ENCODE measurements around the gene FGD5. TPM values are rescaled to one million over a fixed set of nuclear protein-coding genes. Genes with fewer than 3 reads are reported as not detected.

Gene FGD5
- total RNA-seq, 6 experiments from 2014 or later = not detected

- no peak for DNase-seq
- H3K4me3 Mint-ChIP-seq = no peak overlapping the region
- no peak overlapping the region for H3K27ac Mint-ChIP-seq
- no peaks in the 10 kb centered on the region for H3K9me3 Mint-ChIP-seq
- peaks cover 24% of the 10 kb centered on the region for H3K27me3 Mint-ChIP-seq (ENCODE audit: insufficient read depth)
- H3K36me3 Mint-ChIP-seq (ENCODE audit: low read depth) = no peaks in the 10 kb centered on the region
- no peaks in the 10 kb centered on the region for H3K4me1 Mint-ChIP-seq (ENCODE audit: low read depth)
- no peak for TF ChIP-seq CTCF (IDR thresholded peaks at IDR 0.05)
Measured at GRCh38 chr3:14867936-14868570, 49.3 kb downstream of the FGD5 start.

GRCh38 chr3:14869917-14870782, 51.4 kb downstream of the FGD5 start:
- Mint-ChIP-seq H3K4me3 (no peak overlapping the region), H3K27me3 (ENCODE audit: insufficient read depth) (peaks cover 28% of the 10 kb centered on the region), H3K9me3 (no peaks in the 10 kb centered on the region), H3K4me1 (ENCODE audit: low read depth) (no peaks in the 10 kb centered on the region), H3K36me3 (ENCODE audit: low read depth) (no peaks in the 10 kb centered on the region), H3K27ac (no peak overlapping the region)
- no peak for TF ChIP-seq CTCF (IDR thresholded peaks at IDR 0.05)
- DNase-seq = no peak

DNA sequence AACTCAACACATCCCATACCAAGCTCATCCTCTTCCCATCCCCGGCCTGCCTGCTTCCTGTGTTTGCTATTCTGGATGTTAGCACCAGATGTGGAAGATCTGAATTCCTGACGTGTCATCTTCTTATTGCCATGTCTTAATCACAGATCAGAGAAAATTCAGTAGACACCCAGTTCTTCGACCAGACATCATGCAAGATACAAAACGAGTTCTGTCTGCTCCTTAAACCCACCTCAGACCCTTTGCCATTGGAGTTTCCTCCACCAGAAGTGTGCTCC, 52.0 kb downstream of the FGD5 start:
- no peak for TF ChIP-seq CTCF (IDR thresholded peaks at IDR 0.05)
- Mint-ChIP-seq H3K36me3 (ENCODE audit: low read depth) (no peaks in the 10 kb centered on the region), H3K27me3 (ENCODE audit: insufficient read depth) (peaks cover 30% of the 10 kb centered on the region), H3K4me3 (no peak overlapping the region), H3K4me1 (ENCODE audit: low read depth) (no peaks in the 10 kb centered on the region), H3K27ac (no peak overlapping the region), H3K9me3 (no peaks in the 10 kb centered on the region)
- no peak for DNase-seq

DNA sequence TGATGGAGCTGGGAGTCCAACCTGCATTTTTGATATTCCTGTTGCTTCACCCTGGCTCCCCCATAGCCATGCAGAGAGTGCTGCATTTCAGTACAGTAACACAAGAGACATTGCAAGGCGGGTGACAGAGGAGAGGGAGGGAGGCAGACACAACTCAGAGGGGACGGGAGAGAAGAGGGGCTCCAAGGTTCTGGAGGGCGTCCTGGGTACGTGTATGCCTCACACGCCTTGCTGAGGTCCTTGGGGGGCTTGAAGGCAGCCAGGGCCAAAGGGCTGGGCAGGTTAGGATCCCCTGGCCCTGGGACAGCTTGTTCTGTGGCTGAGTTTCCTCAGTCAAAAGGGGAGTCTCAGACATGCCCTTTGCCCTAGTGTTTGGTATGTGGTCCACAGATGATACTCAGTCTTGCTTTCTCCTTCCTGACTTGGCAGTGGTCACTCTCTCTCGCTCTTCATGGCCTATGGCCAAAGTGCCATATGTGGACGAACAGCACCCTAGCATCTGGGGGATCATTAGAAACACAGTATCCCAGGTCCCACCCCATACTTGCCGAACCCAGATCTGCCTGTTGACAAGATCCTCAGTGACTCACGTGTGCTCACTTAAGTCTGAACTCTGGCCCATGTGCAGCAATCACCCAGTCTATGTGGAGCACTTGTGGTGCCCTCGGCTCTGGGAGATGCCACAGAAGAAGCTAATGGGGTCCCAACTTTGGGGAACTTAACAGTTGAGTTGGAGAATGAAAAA, 52.9 kb downstream of the FGD5 start:
- Mint-ChIP-seq H3K4me3 (no peak overlapping the region), H3K9me3 (no peaks in the 10 kb centered on the region), H3K27me3 (ENCODE audit: insufficient read depth) (peaks cover 24% of the 10 kb centered on the region), H3K27ac (no peak overlapping the region), H3K4me1 (ENCODE audit: low read depth) (no peaks in the 10 kb centered on the region), H3K36me3 (ENCODE audit: low read depth) (no peaks in the 10 kb centered on the region)
- DNase-seq = no peak
- no peak for TF ChIP-seq CTCF (IDR thresholded peaks at IDR 0.05)

DNA sequence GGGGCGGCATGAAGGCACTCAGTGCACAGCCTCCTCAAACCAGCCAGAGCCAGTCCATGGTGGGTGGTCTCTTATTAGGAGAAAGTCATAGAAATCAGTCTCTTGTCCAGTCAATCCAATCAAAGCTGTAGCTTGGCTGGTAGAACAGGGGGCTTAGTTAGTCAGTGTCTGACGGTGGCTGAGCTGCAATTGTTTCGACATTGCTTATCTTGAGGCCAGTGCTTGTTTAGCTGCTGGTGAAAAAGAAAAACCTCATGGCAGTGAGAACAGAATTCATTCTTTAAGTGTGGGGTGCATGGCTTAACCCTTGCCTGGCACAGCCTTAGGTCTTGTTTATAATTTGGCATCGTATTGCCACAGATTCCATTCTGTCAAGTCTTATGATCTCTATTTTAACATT, 53.9 kb downstream of the FGD5 start:
- no peak for TF ChIP-seq CTCF (IDR thresholded peaks at IDR 0.05)
- Mint-ChIP-seq H3K4me3 (no peak overlapping the region), H3K27me3 (ENCODE audit: insufficient read depth) (peaks cover 17% of the 10 kb centered on the region), H3K9me3 (no peaks in the 10 kb centered on the region), H3K4me1 (ENCODE audit: low read depth) (no peaks in the 10 kb centered on the region), H3K27ac (no peak overlapping the region), H3K36me3 (ENCODE audit: low read depth) (no peaks in the 10 kb centered on the region)
- no peak for DNase-seq

Data from HFFc6 (cell line).